SJCRH30 (cell line): ENCODE data around the gene ZBTB39. TPM values are rescaled to one million over a fixed set of nuclear protein-coding genes. Genes with fewer than 3 reads are reported as not detected.

Experiments
- DNase-seq, 2 experiments: peaks; one replicate each; pipeline ENCODE4 v3.0.0-alpha.2; 2015 to 2020
- H3K27ac ChIP-seq: fragments of 250-450 bp; sonication (Bioruptor Pico); 2 replicates; pipeline ENCODE4 v1.5.1; 2020; ENCODE audit warnings: mild to moderate bottlenecking, moderate library complexity
- H3K27me3 ChIP-seq: fragments of 250-450 bp; sonication (Bioruptor Pico); 2 replicates; pipeline ENCODE4 v1.5.1; 2020; ENCODE audit warnings: mild to moderate bottlenecking, moderate library complexity
- H3K36me3 ChIP-seq: fragments of 250-450 bp; sonication (Bioruptor Pico); 2 replicates; pipeline ENCODE4 v1.5.1; 2020; ENCODE audit warnings: mild to moderate bottlenecking, moderate library complexity
- H3K4me1 ChIP-seq: fragments of 250-450 bp; sonication (Bioruptor Pico); 2 replicates; pipeline ENCODE4 v1.5.1; 2020; ENCODE audit warnings: mild to moderate bottlenecking, moderate library complexity
- H3K4me3 ChIP-seq: fragments of 250-450 bp; sonication (Bioruptor Pico); 2 replicates; pipeline ENCODE4 v1.5.1; 2020; ENCODE audit warnings: mild to moderate bottlenecking, moderate library complexity
- H3K9me3 ChIP-seq: fragments of 250-450 bp; sonication (Bioruptor Pico); replicated peaks from 2 replicates; pipeline ENCODE4 v1.5.1; 2020; ENCODE audit warnings: mild to moderate bottlenecking, moderate library complexity
- total RNA-seq: library from RNA; depleted of rRNA; stranded (reverse); fragments of >200 nt; shearing (Covaris generic); gene quantifications from 2 replicates; pipeline ENCODE4 v1.2.3, GENCODE V29; 2014

Gene ZBTB39
- total RNA-seq, 1 experiment from 2014 or later = 101 TPM

DNA sequence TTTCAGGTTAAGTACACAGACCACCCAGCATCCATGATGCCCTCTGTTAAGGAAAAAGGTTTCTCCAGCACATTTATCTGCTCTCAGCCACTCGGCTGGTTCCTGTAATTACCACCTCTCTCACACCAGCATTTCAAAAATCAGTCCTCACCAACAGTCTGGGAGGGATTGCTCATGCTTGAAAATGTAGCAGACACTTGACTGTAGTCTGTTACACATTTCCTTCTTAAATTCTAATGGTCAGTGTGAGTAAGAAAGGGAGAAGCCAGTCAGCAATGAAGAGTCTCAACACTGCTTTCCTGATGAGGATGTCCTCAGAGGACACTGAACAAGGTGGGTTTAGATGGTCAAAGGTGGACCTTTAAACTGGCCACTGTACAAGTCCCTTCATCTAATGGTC is 6.0 kb downstream of the ZBTB39 start:
- Histone ChIP-seq H3K36me3 (peaks cover 77% of the 10 kb centered on the region), H3K9me3 (no peaks in the 10 kb centered on the region), H3K4me3 (no peak overlapping the region), H3K4me1 (peaks cover 9% of the 10 kb centered on the region), H3K27ac (no peak overlapping the region), H3K27me3 (no peaks in the 10 kb centered on the region)
- no peak for DNase-seq

DNA sequence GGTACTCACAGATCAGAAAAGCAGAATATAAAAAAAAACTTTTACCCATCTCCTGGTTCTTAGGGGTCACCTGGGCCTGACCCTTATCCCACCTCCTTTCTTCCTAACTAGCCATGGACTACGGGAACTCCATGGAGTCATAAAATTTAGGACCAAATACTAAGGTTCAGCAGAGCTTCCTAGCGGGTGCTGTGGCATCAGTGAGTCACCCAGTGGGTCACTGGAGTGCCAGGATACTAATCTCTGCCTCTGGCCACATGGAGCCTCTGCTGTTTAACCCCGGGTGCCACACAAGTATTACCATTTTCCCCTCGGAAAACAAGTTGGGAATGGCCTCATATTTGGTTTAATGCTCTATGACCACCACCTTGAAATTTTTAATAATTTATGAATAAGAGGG is 6.9 kb downstream of the ZBTB39 start:
- Histone ChIP-seq H3K27me3 (no peaks in the 10 kb centered on the region), H3K36me3 (peaks cover 72% of the 10 kb centered on the region), H3K9me3 (no peaks in the 10 kb centered on the region), H3K27ac (no peak overlapping the region), H3K4me1 (peaks cover 4% of the 10 kb centered on the region; the same call in 1 of the 2 replicates), H3K4me3 (no peak overlapping the region)
- no peak for DNase-seq

DNA sequence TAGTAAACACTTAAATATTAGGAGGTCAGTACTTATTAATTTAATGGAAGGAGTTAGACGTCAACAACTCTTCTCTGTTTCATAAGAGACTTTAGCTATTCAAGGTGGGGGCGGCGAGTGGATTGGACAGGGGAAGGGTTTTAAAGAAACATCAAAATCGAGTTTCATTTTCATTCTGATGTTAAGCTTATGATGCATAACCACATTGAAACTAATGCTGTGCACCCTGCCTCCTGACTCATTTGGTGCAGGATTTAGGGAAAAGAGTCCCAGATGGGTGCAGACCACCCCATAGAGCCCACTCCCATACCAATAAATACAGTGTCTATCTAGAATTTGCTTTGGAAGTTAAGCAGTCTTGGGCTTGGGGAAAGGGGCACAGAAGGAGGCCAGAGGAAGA is 7.4 kb downstream of the ZBTB39 start:
- H3K4me1 ChIP-seq = peaks cover 4% of the 10 kb centered on the region; the same call in 1 of the 2 replicates
- peaks cover 67% of the 10 kb centered on the region for H3K36me3 ChIP-seq
- no peak overlapping the region for H3K4me3 ChIP-seq
- H3K27me3 ChIP-seq = no peaks in the 10 kb centered on the region
- no peaks in the 10 kb centered on the region for H3K9me3 ChIP-seq
- DNase-seq = no peak
- H3K27ac ChIP-seq = no peak overlapping the region

DNA sequence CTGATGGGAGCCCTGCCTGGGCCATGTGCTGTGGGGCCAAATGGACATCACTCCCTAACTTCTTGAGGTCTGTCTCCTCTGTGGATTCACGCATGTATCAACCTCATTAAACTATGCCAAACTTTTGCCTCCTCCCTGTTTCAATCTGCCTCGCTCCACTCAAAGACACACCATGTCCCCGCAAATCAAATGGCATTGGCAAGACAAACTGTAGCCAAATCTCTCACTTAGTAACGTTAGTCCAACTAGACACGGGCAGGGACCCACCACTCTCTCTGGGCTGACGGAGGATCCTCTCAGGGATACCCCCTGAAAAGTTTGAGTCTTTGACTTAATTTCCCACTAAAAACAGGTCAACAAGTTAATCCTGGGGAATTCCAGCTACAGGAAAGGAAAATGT is 8.0 kb downstream of the ZBTB39 start:
- Histone ChIP-seq H3K27me3 (no peaks in the 10 kb centered on the region), H3K4me3 (no peak overlapping the region)
- DNase-seq = peak in 1 of 2 experiments; percentile 23

DNA sequence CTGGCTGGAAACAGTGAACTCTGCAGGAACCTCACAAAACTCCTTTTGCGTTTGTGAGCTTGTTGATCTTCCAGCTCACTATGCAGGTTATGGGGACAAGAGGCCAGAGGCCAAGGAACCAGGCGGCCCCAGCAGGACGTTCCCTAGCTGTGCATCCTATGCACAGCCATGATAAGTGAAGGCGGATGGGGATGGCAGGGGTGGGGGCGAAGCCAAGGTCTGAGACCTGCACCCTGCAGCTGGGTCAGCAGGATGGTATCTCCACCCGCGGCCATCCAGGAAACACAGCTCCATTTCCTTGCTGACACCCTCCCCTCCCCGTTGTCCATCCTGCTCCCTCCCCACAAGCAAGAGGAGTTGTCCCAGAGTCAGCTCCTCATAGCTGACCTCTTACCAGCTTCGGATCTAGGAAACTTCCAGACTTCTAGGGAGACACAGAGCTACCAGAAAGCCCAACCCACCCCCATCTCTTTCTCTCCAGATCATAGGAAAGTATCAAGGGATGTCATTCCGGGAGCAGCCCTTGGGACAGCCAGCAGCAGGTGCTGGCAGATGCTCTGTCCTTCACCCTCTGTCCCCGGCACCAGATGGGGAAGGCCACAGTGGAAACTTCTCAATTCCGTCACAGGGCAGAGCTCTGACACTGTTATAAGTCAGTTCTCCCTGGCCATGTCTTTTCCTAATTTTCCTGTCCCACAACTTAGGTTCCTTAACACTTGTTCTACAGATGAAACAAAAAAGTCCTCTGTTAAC is 9.4 kb downstream of the ZBTB39 start:
- Histone ChIP-seq H3K36me3 (peaks cover 47% of the 10 kb centered on the region), H3K9me3 (no peaks in the 10 kb centered on the region), H3K27me3 (no peaks in the 10 kb centered on the region), H3K4me1 (peaks cover 4% of the 10 kb centered on the region; the same call in 1 of the 2 replicates), H3K4me3 (no peak overlapping the region), H3K27ac (no peak overlapping the region)
- DNase-seq = peak in 1 of 2 experiments; percentile 76

More for the DNA sequence above, 8.0 kb downstream of the ZBTB39 start:
- H3K9me3 ChIP-seq = no peaks in the 10 kb centered on the region
- H3K27ac ChIP-seq = no peak overlapping the region
- H3K4me1 ChIP-seq = peaks cover 4% of the 10 kb centered on the region; the same call in 1 of the 2 replicates
- peaks cover 61% of the 10 kb centered on the region for H3K36me3 ChIP-seq

DNA sequence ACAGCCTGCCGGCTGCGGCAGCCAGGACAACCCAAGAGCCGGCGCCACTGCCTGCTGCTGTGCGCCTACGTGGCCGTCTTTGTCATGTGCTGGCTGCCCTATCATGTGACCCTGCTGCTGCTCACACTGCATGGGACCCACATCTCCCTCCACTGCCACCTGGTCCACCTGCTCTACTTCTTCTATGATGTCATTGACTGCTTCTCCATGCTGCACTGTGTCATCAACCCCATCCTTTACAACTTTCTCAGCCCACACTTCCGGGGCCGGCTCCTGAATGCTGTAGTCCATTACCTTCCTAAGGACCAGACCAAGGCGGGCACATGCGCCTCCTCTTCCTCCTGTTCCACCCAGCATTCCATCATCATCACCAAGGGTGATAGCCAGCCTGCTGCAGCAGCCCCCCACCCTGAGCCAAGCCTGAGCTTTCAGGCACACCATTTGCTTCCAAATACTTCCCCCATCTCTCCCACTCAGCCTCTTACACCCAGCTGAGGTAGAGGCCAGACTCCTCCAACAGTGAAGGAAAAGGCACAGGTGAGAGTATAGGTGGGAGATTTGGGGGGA is 10.3 kb downstream of the ZBTB39 start:
- H3K4me3 ChIP-seq = no peak overlapping the region

DNA sequence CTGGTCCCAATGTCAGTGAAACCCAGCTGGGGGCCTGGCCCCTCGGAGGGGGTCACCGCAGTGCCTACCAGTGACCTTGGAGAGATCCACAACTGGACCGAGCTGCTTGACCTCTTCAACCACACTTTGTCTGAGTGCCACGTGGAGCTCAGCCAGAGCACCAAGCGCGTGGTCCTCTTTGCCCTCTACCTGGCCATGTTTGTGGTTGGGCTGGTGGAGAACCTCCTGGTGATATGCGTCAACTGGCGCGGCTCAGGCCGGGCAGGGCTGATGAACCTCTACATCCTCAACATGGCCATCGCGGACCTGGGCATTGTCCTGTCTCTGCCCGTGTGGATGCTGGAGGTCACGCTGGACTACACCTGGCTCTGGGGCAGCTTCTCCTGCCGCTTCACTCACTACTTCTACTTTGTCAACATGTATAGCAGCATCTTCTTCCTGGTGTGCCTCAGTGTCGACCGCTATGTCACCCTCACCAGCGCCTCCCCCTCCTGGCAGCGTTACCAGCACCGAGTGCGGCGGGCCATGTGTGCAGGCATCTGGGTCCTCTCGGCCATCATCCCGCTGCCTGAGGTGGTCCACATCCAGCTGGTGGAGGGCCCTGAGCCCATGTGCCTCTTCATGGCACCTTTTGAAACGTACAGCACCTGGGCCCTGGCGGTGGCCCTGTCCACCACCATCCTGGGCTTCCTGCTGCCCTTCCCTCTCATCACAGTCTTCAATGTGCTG is 11.0 kb downstream of the ZBTB39 start:
- Histone ChIP-seq H3K27me3 (no peaks in the 10 kb centered on the region), H3K36me3 (peaks cover 31% of the 10 kb centered on the region), H3K4me3 (no peak overlapping the region), H3K4me1 (peaks cover 4% of the 10 kb centered on the region; the same call in 1 of the 2 replicates), H3K27ac (no peak overlapping the region), H3K9me3 (no peaks in the 10 kb centered on the region)
- peak; percentile 32 to 33 for DNase-seq

More for the DNA sequence above, 10.3 kb downstream of the ZBTB39 start:
- H3K27ac ChIP-seq = no peak overlapping the region
- H3K36me3 ChIP-seq = peaks cover 37% of the 10 kb centered on the region
- H3K4me1 ChIP-seq = peaks cover 4% of the 10 kb centered on the region; the same call in 1 of the 2 replicates
- no peaks in the 10 kb centered on the region for H3K9me3 ChIP-seq
- peak; percentile 28 to 38 for DNase-seq
- H3K27me3 ChIP-seq = no peaks in the 10 kb centered on the region

DNA sequence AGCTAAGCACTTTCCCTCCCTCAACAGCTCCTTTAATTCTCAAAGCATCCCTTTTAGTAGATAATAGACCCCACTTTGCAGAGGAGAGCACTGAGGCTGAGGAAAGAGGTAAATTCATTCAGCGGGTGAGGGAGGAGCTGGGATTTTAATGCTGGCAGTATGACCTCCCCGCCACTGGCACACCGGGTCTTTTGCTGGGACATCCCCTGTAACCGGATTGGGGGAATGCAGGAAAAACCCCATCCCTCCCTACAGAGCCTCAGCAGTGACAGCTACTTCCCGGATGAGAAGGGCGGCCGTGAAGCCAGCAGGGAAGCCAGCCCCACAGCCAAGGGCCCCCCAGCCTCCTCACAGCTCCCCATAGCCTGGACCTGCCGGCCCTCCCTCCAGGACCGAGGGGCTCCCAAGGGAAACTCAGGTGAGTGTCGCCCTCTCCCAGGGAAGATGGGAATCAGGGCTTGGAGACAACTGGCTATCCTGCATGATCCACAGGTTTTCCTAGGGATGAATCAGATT is 12.1 kb downstream of the ZBTB39 start:
- Histone ChIP-seq H3K9me3 (no peaks in the 10 kb centered on the region), H3K4me1 (peaks cover 4% of the 10 kb centered on the region; the same call in 1 of the 2 replicates), H3K27ac (no peak overlapping the region), H3K36me3 (peaks cover 20% of the 10 kb centered on the region), H3K4me3 (no peak overlapping the region), H3K27me3 (no peaks in the 10 kb centered on the region)
- DNase-seq = peak in 1 of 2 experiments; percentile 34

DNA sequence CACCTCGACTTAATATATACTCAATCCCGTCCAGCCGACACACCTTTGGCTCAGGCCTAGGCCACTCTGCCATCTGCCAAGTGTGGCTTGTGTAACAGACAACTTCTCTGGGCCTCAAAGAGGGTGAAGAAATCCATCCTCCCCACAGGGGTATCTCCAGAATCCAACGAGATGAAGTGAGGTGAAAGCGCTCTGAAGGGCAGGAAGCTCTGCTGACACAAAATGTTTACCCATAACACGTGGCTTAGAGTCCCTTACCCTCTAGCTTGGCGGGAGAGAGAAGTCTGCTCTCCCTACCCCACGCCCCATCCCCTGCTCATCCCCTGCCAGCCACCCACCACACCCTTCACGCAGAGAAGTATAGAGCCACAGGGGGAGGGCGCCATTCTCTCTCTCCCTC is 13.0 kb downstream of the ZBTB39 start:
- DNase-seq = peak; percentile 21 to 30
- no peaks in the 10 kb centered on the region for H3K9me3 ChIP-seq
- H3K27me3 ChIP-seq = 0 out of 2 replicates have a peak, but pooled peaks cover 6% of the 10 kb centered on the region
- no peak overlapping the region for H3K27ac ChIP-seq
- peaks cover 11% of the 10 kb centered on the region; the same call in 1 of the 2 replicates for H3K36me3 ChIP-seq
- no peak overlapping the region for H3K4me3 ChIP-seq
- H3K4me1 ChIP-seq = peaks cover 4% of the 10 kb centered on the region; the same call in 1 of the 2 replicates

DNA sequence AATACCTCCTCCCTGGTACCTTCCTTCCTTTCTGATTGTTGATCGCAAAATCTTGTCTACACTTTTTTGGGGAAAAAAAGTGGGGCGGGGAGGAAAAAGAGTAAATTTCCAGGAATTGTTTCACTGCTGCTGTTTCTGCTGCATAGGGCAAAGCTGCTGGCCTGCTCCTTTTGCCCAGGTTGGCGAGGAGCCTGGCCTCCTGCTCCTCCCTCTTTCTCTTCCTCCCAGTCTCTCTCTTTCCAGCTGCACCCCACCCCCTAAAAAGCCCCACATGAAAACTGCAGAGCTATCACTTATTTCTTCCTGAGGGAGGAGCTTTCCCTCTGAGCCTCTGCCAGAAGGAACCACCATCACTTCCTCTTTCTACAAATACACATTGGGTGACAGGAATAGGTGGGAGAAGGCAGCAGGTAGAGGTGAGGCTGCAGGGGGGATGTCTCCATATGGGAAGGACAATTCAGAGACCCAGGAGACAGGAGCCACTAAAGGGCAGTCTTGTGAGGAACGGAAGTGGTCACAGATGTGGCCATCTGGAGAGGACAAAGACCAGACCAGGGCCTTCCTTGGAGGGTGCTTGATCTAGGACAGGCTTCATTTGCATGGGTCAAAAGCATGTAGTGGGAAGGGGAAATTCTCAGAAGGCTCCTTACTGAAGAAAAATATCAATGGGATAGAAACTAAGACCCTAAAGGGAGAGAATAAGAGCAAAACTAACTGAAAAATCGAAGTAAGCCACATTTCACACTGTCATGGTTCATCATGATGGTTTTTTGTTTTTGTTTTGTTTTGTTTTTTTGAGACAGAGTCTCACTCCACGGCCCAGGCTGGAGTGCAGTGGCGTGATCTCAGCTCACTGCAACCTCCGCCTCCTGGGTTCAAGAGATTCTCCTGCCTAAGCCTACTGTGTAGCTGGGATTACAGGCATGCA is 14.8 kb downstream of the ZBTB39 start:
- Histone ChIP-seq H3K4me1 (no peaks in the 10 kb centered on the region), H3K36me3 (peaks cover 3% of the 10 kb centered on the region; the same call in 1 of the 2 replicates), H3K9me3 (no peaks in the 10 kb centered on the region), H3K27me3 (0 out of 2 replicates have a peak, but pooled peaks cover 6% of the 10 kb centered on the region), H3K27ac (no peak overlapping the region), H3K4me3 (no peak overlapping the region)
- DNase-seq = peak in 1 of 2 experiments; percentile 45

DNA sequence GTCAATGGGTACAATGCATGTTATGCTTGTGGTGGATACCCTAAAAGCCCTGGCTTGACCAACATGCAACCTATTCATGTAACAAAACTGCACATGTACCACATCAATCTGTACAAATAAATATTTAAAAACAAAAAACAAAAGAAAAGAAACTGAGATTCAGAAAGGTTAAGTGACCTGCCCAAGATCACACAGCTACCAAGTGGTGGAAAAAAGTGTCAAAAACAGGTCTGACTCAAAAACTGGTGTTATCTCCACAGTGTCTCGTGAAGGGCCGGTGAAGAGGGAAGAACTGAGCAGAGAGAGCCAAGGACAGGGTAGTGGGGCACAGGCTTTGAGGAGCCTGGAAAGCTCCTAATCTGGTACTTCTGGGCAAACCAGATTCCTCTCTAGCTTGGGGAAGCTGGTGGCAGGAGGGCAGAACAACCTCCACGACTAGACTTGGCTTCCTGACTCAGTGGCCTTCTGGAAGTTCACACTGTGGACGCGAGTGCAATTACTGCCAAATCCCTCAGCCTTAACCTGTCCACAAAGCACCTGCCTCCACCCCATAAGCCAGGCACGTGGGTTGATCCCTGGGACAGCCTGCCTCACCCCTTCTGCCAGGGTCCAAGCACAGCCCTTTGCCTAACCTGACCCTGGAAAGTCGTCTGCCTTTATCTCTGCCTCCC is 15.6 kb downstream of the ZBTB39 start:
- H3K36me3 ChIP-seq = no peaks in the 10 kb centered on the region
- H3K4me1 ChIP-seq = no peaks in the 10 kb centered on the region
- H3K27me3 ChIP-seq = 0 out of 2 replicates have a peak, but pooled peaks cover 6% of the 10 kb centered on the region
- H3K9me3 ChIP-seq = no peaks in the 10 kb centered on the region
- no peak overlapping the region for H3K4me3 ChIP-seq
- DNase-seq = peak; percentile 27 to 31
- H3K27ac ChIP-seq = no peak overlapping the region

DNA sequence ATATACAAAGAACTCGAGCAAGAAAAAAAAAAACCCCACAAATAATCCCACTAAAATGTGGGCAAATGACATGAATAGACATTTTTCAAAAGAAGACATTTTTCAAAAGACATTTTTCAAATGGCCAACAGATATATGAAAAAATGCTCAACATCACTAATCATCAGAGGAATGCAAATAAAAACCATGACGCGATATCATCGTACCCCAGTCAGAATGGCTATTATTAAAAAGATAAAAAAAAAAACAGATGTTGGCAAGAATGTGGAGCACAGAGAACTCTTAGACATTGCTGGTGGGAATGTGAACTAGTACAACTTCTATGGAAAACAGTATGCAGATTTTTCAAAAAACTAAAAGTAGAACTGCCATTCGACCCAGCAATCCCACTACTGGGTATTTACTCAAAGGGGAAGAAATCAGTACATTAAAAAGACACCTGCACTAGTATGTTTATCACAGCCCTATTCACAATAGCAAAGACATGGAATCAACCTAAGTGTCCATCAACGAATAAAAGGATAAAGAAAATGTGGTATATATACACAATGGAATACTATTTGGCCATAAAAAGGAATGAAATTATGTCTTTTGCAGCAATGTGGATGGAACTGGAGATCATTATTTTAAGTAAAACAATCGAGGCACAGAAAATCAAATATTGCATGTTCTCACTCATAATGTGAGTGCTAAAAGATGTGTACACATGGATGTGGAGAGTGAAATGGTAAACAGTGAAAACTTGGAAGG is 16.3 kb downstream of the ZBTB39 start:
- no peak overlapping the region for H3K4me3 ChIP-seq
- DNase-seq = peak in 1 of 2 experiments; percentile 18
- 0 out of 2 replicates have a peak, but pooled peaks cover 6% of the 10 kb centered on the region for H3K27me3 ChIP-seq
- no peaks in the 10 kb centered on the region for H3K4me1 ChIP-seq
- no peaks in the 10 kb centered on the region for H3K9me3 ChIP-seq
- no peaks in the 10 kb centered on the region for H3K36me3 ChIP-seq
- H3K27ac ChIP-seq = no peak overlapping the region
